Measurements from ENCODE around the gene ABCD1.

DNA sequence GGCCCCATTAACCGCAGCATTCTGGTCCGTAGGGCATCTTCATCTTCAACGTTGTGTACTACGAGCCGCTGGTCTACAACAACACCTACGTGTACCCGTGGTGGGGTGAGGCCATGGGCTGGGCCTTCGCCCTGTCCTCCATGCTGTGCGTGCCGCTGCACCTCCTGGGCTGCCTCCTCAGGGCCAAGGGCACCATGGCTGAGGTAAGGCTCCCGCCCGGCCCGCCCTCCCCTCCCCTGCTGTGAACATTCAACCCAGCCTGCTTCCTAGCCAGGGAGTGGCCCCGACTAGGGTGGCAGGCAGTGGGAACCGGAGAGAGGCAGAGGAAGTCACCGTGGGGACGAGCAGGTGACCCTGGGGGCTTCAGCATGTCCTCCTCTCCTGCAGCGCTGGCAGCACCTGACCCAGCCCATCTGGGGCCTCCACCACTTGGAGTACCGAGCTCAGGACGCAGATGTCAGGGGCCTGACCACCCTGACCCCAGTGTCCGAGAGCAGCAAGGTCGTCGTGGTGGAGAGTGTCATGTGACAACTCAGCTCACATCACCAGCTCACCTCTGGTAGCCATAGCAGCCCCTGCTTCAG lies 29.9 kb upstream of the ABCD1 start:
- TF ChIP-seq, protein P1, sequence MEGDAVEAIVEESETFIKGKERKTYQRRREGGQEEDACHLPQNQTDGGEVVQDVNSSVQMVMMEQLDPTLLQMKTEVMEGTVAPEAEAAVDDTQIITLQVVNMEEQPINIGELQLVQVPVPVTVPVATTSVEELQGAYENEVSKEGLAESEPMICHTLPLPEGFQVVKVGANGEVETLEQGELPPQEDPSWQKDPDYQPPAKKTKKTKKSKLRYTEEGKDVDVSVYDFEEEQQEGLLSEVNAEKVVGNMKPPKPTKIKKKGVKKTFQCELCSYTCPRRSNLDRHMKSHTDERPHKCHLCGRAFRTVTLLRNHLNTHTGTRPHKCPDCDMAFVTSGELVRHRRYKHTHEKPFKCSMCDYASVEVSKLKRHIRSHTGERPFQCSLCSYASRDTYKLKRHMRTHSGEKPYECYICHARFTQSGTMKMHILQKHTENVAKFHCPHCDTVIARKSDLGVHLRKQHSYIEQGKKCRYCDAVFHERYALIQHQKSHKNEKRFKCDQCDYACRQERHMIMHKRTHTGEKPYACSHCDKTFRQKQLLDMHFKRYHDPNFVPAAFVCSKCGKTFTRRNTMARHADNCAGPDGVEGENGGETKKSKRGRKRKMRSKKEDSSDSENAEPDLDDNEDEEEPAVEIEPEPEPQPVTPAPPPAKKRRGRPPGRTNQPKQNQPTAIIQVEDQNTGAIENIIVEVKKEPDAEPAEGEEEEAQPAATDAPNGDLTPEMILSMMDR (IDR thresholded peaks at IDR 0.05; ENCODE audit: low read length): no peak
- TF ChIP-seq EZH2 (IDR thresholded peaks at IDR 0.05; ENCODE audit: borderline replicate concordance, low read length): no peak

Data from OCI-LY1 (cell line).